IPS-15b (cell line): Measurements from ENCODE around the gene CLEC17A.
A peak's percentile ranks its signal among the peaks of the same experiment; 100 is the strongest.
"Not testable (repeated sequence)": the region's sequence is repeated elsewhere in the genome, so short reads cannot be mapped to it uniquely, and the experiment has no call there.

Source experiments
- H3K27me3 ChIP-seq: one replicate; pipeline ENCODE4 v1.6.1; 2013; ENCODE audit warnings: low read length; ENCODE audit not compliant: control insufficient read depth, insufficient read depth
- H3K36me3 ChIP-seq: one replicate; pipeline ENCODE4 v1.6.1; 2013; ENCODE audit warnings: low read length; ENCODE audit not compliant: control insufficient read depth, insufficient read depth
- H3K4me1 ChIP-seq: one replicate; pipeline ENCODE4 v1.6.1; 2013; ENCODE audit warnings: mild to moderate bottlenecking, low read length; ENCODE audit not compliant: control insufficient read depth, insufficient read depth
- H3K4me3 ChIP-seq: one replicate; pipeline ENCODE4 v1.5.1; 2013; ENCODE audit warnings: low read depth, low read length
- H3K9ac ChIP-seq: one replicate; pipeline ENCODE4 v1.6.1; 2013; ENCODE audit warnings: low read depth, mild to moderate bottlenecking, low read length
- H3K9me3 ChIP-seq: one replicate; pipeline ENCODE4 v1.6.1; 2013; ENCODE audit warnings: mild to moderate bottlenecking, low read length; ENCODE audit not compliant: control insufficient read depth, insufficient read depth

The CLEC17A gene

DNA sequence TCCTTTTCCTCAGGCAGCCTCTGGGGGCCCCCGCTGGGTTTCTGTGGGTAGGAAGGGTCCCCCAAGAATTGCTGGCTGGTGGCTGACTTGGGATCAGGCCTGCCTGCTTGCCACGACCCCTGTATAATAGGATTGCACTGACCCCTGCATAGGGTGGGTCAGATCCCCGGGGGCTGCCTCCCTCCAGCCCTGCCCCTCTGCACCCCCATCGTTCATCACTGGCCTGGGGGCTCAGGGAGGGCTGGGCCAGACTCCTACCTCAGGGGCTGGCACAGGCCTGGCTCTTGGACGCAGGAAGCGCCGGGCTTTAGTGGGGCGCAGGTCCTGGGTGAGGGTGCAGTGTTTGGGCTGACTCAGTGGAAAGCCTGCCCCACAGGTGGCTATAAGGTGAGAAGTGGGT, 21.6 kb upstream of the CLEC17A start:
- H3K9me3 ChIP-seq = no peaks in the 10 kb centered on the region
- peak overlapping the region; percentile 37 for H3K9ac ChIP-seq
- no peaks in the 10 kb centered on the region for H3K27me3 ChIP-seq
- peaks cover 11% of the 10 kb centered on the region for H3K4me1 ChIP-seq
- peaks cover 11% of the 10 kb centered on the region for H3K36me3 ChIP-seq
- no peak overlapping the region for H3K4me3 ChIP-seq

- no peaks in the 10 kb centered on the region for H3K9me3 ChIP-seq
- no peak overlapping the region for H3K9ac ChIP-seq
- H3K4me1 ChIP-seq = peaks cover 11% of the 10 kb centered on the region
- H3K4me3 ChIP-seq = no peak overlapping the region
- no peaks in the 10 kb centered on the region for H3K27me3 ChIP-seq
- H3K36me3 ChIP-seq = peaks cover 15% of the 10 kb centered on the region
Observed at GRCh38 chr19:14561847-14562351, 21.0 kb upstream of the CLEC17A start.

DNA sequence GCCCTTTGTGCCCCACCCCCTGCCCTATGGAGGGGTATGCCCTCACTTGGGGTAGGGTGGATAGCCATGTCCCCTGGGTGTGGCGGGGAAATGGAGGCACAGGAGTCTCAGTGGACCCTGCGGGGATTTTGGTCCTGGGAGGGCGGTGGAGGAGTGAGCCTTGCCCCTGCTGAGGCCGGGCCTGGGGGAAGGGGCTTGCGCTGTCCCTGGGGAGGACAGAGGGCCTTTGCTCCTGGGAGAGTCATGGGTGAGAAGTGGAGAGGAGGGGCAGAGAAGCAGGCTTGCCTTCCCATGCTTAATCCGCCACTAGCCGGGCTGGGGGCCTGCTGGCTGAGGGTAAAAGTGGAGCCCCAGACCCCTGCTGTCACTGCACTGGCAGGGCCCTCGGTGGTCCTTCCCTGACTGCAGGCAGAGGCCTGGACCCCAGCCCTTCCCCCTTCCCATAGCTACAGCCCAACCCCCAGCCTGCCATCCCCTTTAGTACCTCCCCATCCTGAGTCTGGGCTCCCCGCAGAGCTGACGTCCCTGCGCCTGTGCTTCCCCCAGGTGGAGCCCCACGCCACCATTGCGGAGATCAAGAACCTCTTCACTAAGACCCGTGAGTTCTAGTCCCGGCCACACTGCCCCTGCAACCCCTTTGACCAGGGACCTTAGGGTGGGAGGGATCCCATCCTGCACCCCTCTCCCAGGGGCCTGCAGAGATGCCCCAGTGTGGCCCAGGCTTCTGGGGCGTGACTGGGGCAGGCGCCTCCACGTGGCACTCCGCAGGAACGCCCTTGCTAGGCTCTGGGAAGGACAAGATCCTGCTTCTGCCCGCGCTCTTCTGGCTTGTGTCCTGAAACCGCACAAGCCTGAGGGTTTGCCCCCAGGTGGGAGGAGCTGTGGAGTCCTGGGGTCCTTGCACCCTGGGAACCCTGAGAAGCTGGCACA, 20.0 kb upstream of the CLEC17A start:
- peaks cover 15% of the 10 kb centered on the region for H3K36me3 ChIP-seq
- H3K9me3 ChIP-seq = no peaks in the 10 kb centered on the region
- H3K4me3 ChIP-seq = peak overlapping the region; percentile 18
- peaks cover 11% of the 10 kb centered on the region for H3K4me1 ChIP-seq
- no peaks in the 10 kb centered on the region for H3K27me3 ChIP-seq
- peak overlapping the region; percentile 24 for H3K9ac ChIP-seq

- Histone ChIP-seq H3K4me3 (peak overlapping the region; percentile 28), H3K27me3 (no peaks in the 10 kb centered on the region), H3K36me3 (peaks cover 15% of the 10 kb centered on the region), H3K9me3 (no peaks in the 10 kb centered on the region), H3K4me1 (peaks cover 11% of the 10 kb centered on the region), H3K9ac (no peak overlapping the region)
Observed at GRCh38 chr19:14563590-14563926, 19.3 kb upstream of the CLEC17A start.

DNA sequence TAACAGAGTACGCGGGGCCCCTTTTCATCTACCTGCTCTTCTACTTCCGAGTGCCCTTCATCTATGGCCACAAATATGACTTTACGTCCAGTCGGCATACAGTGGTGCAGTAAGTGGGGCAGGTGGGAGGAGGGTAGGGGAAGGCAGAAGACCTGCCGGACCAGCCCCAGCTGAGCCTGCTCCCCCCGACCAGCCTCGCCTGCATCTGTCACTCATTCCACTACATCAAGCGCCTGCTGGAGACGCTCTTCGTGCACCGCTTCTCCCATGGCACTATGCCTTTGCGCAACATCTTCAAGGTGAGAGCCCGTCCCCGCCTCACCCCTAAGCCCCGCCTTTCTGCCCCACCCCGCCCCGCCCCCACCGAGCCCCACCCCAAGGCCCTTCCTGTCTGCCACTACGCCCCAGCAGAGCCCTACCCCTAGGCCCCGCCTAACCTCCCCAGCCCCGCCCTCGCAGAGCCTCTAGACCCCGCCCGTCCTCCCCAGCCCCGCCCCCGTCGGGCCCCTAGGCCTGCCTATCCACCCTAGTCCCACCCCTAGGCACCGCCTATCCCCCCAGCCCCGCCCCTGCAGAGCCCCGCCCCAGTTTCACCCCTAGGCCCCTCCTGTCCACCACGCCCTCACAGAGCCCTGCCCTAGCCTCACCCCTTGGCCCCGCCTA, 18.8 kb upstream of the CLEC17A start:
- Histone ChIP-seq H3K27me3 (no peaks in the 10 kb centered on the region), H3K9me3 (no peaks in the 10 kb centered on the region), H3K4me1 (peaks cover 11% of the 10 kb centered on the region), H3K9ac (no peak overlapping the region), H3K36me3 (peaks cover 15% of the 10 kb centered on the region), H3K4me3 (peak overlapping the region; percentile 28)

GRCh38 chr19:14564652-14565297, 18.1 kb upstream of the CLEC17A start:
- H3K36me3 ChIP-seq = peaks cover 17% of the 10 kb centered on the region
- H3K4me3 ChIP-seq = peak overlapping the region; percentile 18
- not testable (repeated sequence) for H3K27me3 ChIP-seq, H3K9me3 ChIP-seq, H3K9ac ChIP-seq
- peaks cover 11% of the 10 kb centered on the region for H3K4me1 ChIP-seq

- Histone ChIP-seq H3K36me3 (peaks cover 15% of the 10 kb centered on the region), H3K27me3 (no peaks in the 10 kb centered on the region), H3K9me3 (no peaks in the 10 kb centered on the region), H3K4me1 (peaks cover 11% of the 10 kb centered on the region), H3K4me3 (peak overlapping the region; percentile 18), H3K9ac (no peak overlapping the region)
Observed at GRCh38 chr19:14565298-14565679, 17.6 kb upstream of the CLEC17A start.

DNA sequence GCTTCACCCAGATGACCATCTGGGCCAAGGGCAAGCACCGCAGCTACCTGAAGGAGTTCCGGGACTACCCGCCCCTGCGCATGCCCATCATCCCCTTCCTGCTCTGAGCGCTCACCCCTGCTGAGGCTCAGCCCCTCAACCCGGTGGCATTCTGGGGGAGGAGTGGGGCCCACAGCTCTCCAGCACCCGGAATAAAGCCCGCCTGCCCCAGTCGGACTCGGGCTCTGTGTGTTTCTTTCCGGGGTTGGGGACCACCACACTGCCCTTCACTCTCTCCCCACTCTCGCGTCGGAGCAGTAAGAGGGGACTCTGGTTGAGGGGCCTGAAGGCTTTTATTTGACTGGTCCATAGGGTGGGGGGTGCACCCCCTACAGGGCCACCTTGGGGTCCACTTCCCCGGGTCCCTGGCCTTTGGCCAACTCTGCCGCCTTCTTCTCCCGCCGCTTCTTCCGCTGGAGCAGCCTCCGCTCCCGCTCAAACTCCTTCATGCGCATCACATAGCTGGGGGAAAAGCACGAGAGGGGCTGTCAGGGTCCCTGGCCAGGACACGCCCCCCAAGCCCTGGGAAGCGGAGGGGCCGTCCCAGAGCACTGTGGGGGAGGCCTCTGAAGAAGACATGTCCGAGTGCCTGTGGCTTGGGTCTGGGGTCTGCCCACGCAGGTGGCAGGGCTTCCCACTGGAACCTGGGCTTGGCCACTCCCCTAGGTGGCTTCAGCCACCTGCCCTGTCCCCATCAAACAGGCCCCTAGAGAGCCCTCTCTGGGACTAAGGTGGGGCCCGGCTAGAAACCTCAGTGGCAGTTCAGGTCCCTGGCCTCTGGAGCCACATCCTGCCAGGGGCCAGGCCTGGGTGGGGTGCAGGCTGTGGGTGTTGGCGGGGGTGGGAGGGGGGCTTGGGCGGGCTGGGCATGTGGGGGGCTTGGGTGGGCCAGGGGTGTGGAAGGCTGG, 16.8 kb upstream of the CLEC17A start:
- Histone ChIP-seq H3K9me3 (no peaks in the 10 kb centered on the region), H3K36me3 (peaks cover 15% of the 10 kb centered on the region), H3K27me3 (no peaks in the 10 kb centered on the region), H3K4me3 (no peak overlapping the region), H3K9ac (no peak overlapping the region), H3K4me1 (peaks cover 11% of the 10 kb centered on the region)

DNA sequence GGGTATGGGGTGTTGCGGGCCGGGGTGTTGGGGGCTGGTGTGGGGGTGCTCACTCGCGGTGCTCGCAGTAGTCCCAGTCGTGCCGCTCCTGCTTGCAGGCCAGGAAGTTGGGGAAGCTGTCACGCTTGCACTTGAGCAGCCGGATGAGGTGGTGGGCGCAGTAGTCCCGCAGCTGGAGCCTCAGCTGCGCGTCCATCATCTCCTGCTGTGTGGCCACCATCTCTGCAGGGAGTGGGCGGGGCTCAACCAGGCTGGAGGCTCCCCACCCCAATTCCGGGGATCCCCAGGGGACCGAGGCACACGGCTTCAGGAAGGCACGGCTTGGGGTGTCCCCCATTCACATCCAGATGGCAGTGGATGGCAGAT, 16.2 kb upstream of the CLEC17A start:
- H3K4me1 ChIP-seq = peaks cover 8% of the 10 kb centered on the region
- no peak overlapping the region for H3K4me3 ChIP-seq
- H3K9me3 ChIP-seq = no peaks in the 10 kb centered on the region
- no peak overlapping the region for H3K9ac ChIP-seq
- no peaks in the 10 kb centered on the region for H3K27me3 ChIP-seq
- H3K36me3 ChIP-seq = peaks cover 15% of the 10 kb centered on the region

GRCh38 chr19:14567079-14567478, 15.8 kb upstream of the CLEC17A start:
- no peak overlapping the region for H3K4me3 ChIP-seq
- H3K27me3 ChIP-seq = no peaks in the 10 kb centered on the region
- H3K9me3 ChIP-seq = no peaks in the 10 kb centered on the region
- peaks cover 7% of the 10 kb centered on the region for H3K4me1 ChIP-seq
- peaks cover 15% of the 10 kb centered on the region for H3K36me3 ChIP-seq
- no peak overlapping the region for H3K9ac ChIP-seq
